Fibroblast of lung (primary cell): ENCODE results near the gene SIPA1L3. TPM values are rescaled to one million over a fixed set of nuclear protein-coding genes. Genes with fewer than 3 reads are reported as not detected.
A peak's percentile ranks its signal among the peaks of the same experiment; 100 is the strongest.

Experiments used
- DNase-seq, 2 donors: peaks; one replicate each; pipeline versions ENCODE4 v3.0.0 to v3.0.0-alpha.2; 2010; ENCODE audit warnings: low read depth in 2 of 2
- H2AFZ ChIP-seq: 2 replicates; pipeline ENCODE4 v1.5.1; 2012; ENCODE audit warnings: low read length, control low read depth, inconsistent platforms
- H3K27ac ChIP-seq: 2 replicates; pipeline ENCODE4 v1.5.1; 2011; ENCODE audit warnings: low read length, control low read depth; ENCODE audit not compliant: insufficient read depth
- H3K27me3 ChIP-seq: 2 replicates; pipeline ENCODE4 v1.5.1; 2011; ENCODE audit warnings: mild to moderate bottlenecking, low read length; ENCODE audit not compliant: control insufficient read depth, insufficient read depth
- H3K36me3 ChIP-seq: 2 replicates; pipeline ENCODE4 v1.5.1; 2011; ENCODE audit warnings: low read length; ENCODE audit not compliant: control insufficient read depth, insufficient read depth
- H3K4me1 ChIP-seq: 2 replicates; pipeline ENCODE4 v1.5.1; 2011; ENCODE audit warnings: low read length; ENCODE audit not compliant: control insufficient read depth, insufficient read depth; ENCODE audit errors: extremely low read depth
- H3K4me2 ChIP-seq: 2 replicates; pipeline ENCODE4 v1.5.1; 2011; ENCODE audit warnings: low read length, control low read depth; ENCODE audit not compliant: insufficient read depth; ENCODE audit errors: extremely low read depth
- H3K4me3 ChIP-seq, 4 experiments: fragments of 200-600 bp in 1 of 4; sonication (generic) in 1 of 4; replicated peaks in 1 of 4; 2 replicates each; pipeline ENCODE4 v1.5.1; 2011 to 2016; ENCODE audit warnings: low read length in 4 of 4, low read depth in 3 of 4, mild to moderate bottlenecking in 3 of 4, control low read depth in 2 of 4, inconsistent platforms in 1 of 4, mixed read lengths in 1 of 4; ENCODE audit not compliant: insufficient read depth in 1 of 4; ENCODE audit errors: control extremely low read depth in 1 of 4
- H3K79me2 ChIP-seq: 2 replicates; pipeline ENCODE4 v1.5.1; 2012; ENCODE audit warnings: mild to moderate bottlenecking, low read length, inconsistent platforms; ENCODE audit not compliant: control insufficient read depth, insufficient read depth
- H3K9ac ChIP-seq: 2 replicates; pipeline ENCODE4 v1.5.1; 2011; ENCODE audit warnings: mild to moderate bottlenecking, low read length, control low read depth; ENCODE audit not compliant: insufficient read depth
- H3K9me3 ChIP-seq: 2 replicates; pipeline ENCODE4 v1.5.1; 2012; ENCODE audit warnings: low read depth, low read length; ENCODE audit not compliant: control insufficient read depth, insufficient read depth
- H4K20me1 ChIP-seq: 2 replicates; pipeline ENCODE4 v1.5.1; 2011; ENCODE audit warnings: low read length; ENCODE audit not compliant: control insufficient read depth, insufficient read depth; ENCODE audit errors: extremely low read depth
- EZH2 ChIP-seq: IDR thresholded peaks from 2 replicates; pipeline ENCODE4 v1.5.1; 2012; ENCODE audit warnings: low read length, control low read depth, mild to moderate bottlenecking; ENCODE audit errors: missing control alignments
- polyA plus RNA-seq, 2 donors: library from polyadenylated mRNA; depleted of rRNA in 1 of 2; stranded (reverse) in 1 of 2; unstranded in 1 of 2; fragments of >200 nt; gene quantifications; 2 replicates each; pipeline ENCODE4 v1.2.1, GENCODE V29; 2011 to 2012; ENCODE audit warnings: missing spikeins in 1 of 2
- total RNA-seq: library from RNA; depleted of rRNA; stranded (reverse); fragments of >200 nt; gene quantifications from 2 replicates; pipeline ENCODE4 v1.2.1, GENCODE V29; 2014
- TF ChIP-seq, protein P1 (sequence below), 2 donors: IDR thresholded peaks in 1 of 2; conservative IDR thresholded peaks in 1 of 2; 1 replicate in 1 of 2; 2 replicates in 1 of 2; pipeline ENCODE4 v1.5.1; 2011 to 2012; ENCODE audit warnings: low read length in 2 of 2, control low read depth in 1 of 2, inconsistent platforms in 1 of 2, low read depth in 1 of 2, mild to moderate bottlenecking in 1 of 2

The SIPA1L3 gene
- total and polyA plus RNA-seq, 2 donors (not counting 1 experiment from before 2014, with no cell fraction given) = 3.7 to 10.1 TPM

- TF ChIP-seq, protein P1, sequence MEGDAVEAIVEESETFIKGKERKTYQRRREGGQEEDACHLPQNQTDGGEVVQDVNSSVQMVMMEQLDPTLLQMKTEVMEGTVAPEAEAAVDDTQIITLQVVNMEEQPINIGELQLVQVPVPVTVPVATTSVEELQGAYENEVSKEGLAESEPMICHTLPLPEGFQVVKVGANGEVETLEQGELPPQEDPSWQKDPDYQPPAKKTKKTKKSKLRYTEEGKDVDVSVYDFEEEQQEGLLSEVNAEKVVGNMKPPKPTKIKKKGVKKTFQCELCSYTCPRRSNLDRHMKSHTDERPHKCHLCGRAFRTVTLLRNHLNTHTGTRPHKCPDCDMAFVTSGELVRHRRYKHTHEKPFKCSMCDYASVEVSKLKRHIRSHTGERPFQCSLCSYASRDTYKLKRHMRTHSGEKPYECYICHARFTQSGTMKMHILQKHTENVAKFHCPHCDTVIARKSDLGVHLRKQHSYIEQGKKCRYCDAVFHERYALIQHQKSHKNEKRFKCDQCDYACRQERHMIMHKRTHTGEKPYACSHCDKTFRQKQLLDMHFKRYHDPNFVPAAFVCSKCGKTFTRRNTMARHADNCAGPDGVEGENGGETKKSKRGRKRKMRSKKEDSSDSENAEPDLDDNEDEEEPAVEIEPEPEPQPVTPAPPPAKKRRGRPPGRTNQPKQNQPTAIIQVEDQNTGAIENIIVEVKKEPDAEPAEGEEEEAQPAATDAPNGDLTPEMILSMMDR (conservative IDR thresholded peaks at IDR 0.05 in 1 of 2, IDR thresholded peaks at IDR 0.05 in 1 of 2; ENCODE audit: low read depth in 1 of 2, low read length in 2 of 2) = no peak
- TF ChIP-seq EZH2 = no peak
- H3K4me1 ChIP-seq = peaks cover 24% of the 10 kb centered on the region
- H3K27ac ChIP-seq = no peak overlapping the region
Measured at GRCh38 chr19:38001158-38001781, 94.3 kb downstream of the SIPA1L3 start.

DNA sequence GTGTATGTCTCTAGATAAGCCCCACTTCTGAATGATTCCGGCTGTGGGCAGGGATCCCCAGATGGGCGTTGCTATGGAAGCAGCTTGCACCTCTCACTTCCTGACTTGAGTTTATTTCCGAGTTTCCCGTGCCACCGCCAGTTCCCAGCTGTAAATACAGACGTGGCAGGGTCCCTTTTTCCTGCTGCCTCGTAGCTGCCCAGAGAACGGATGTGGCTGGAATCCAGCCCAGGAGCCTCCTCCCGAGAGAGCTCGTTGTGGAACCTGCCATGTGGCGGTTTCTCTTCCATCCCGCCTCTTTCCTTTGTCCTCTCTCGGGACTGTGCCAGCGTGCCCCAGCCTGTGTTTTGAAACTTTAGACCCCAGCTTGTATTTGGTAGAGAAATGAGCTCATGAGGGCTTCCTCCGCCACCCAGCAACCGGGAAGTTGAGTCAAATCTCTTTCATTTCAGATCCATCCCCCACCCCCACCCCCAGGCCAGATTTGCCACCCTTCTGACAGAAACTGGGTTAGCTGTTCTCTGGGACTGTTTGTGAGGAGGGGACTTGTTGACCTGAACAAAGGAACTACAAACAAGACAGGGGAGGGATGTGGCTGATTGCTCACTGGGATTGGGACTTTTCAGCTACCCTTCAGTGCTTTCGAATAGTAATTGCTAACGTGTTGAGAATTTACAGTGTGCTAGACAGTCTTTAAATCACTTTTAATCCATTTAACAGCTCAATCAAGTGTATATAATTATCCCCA lies 96.6 kb downstream of the SIPA1L3 start:
- Histone ChIP-seq H3K4me1 (peaks cover 24% of the 10 kb centered on the region), H3K4me2 (peak overlapping the region; percentile 96), H3K36me3 (no peaks in the 10 kb centered on the region), H3K9ac (peak overlapping the region; percentile 67), H3K79me2 (peaks cover 3% of the 10 kb centered on the region), H4K20me1 (no peaks in the 10 kb centered on the region), H3K27ac (peak overlapping the region; percentile 97), H3K27me3 (no peaks in the 10 kb centered on the region), H3K9me3 (no peaks in the 10 kb centered on the region), H3K4me3 (peak overlapping the region; percentile 24 to 63 (median 44)), H2AFZ (peak overlapping the region; percentile 7)
- no peak for TF ChIP-seq EZH2
- TF ChIP-seq, protein P1 (conservative IDR thresholded peaks at IDR 0.05 in 1 of 2, IDR thresholded peaks at IDR 0.05 in 1 of 2; ENCODE audit: low read depth in 1 of 2, low read length in 2 of 2) = no peak
- peak; percentile 82 to 92 for DNase-seq

More at GRCh38 chr19:38001158-38001781, 94.3 kb downstream of the SIPA1L3 start:
- Histone ChIP-seq H3K9me3 (no peaks in the 10 kb centered on the region), H3K4me2 (no peak overlapping the region), H3K4me3 (no peak overlapping the region), H3K79me2 (peaks cover under 1% of the 10 kb centered on the region), H2AFZ (no peak overlapping the region), H3K27me3 (no peaks in the 10 kb centered on the region), H4K20me1 (no peaks in the 10 kb centered on the region), H3K9ac (no peak overlapping the region), H3K36me3 (no peaks in the 10 kb centered on the region)
- no peak for DNase-seq

DNA sequence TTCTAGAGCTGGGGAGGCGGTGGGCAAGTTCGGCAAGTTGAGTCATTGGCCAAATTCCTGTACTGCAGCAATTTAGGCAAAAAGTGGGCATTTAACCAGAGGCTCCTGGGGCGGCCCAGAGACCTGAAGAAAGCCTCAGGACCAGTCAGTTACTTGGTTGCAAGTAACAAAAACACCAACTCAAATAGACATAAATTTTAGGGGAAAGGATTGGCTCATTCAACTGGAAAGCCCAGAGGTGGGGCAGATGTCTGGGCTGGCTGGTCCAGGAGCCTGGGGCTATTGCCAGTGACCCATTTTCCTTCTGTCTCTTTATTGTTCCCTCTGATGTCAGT lies 97.1 kb downstream of the SIPA1L3 start:
- Histone ChIP-seq H3K79me2 (peaks cover 3% of the 10 kb centered on the region), H3K36me3 (no peaks in the 10 kb centered on the region), H3K4me3 (peak overlapping the region; percentile 24 to 63 (median 44)), H4K20me1 (no peaks in the 10 kb centered on the region), H3K4me1 (peaks cover 19% of the 10 kb centered on the region), H3K9me3 (no peaks in the 10 kb centered on the region), H2AFZ (no peak overlapping the region), H3K4me2 (peak overlapping the region; percentile 96), H3K27me3 (no peaks in the 10 kb centered on the region), H3K27ac (peak overlapping the region; percentile 97), H3K9ac (peak overlapping the region; percentile 67)
- TF ChIP-seq, protein P1 (conservative IDR thresholded peaks at IDR 0.05 in 1 of 2, IDR thresholded peaks at IDR 0.05 in 1 of 2; ENCODE audit: low read depth in 1 of 2, low read length in 2 of 2) = no peak
- TF ChIP-seq EZH2 = no peak
- peak in 1 of 2 donors; percentile 76 for DNase-seq
